ENCODE measurements around the gene WDFY2.

GRCh38 chr13:51697181-51697580 is 112.9 kb downstream of the WDFY2 start:
- no peak for TF ChIP-seq CTCF (IDR thresholded peaks at IDR 0.05)
- no peak for TF ChIP-seq POLR2A (IDR thresholded peaks at IDR 0.05)
